ENCODE results near the gene BMPR1A.

DNA sequence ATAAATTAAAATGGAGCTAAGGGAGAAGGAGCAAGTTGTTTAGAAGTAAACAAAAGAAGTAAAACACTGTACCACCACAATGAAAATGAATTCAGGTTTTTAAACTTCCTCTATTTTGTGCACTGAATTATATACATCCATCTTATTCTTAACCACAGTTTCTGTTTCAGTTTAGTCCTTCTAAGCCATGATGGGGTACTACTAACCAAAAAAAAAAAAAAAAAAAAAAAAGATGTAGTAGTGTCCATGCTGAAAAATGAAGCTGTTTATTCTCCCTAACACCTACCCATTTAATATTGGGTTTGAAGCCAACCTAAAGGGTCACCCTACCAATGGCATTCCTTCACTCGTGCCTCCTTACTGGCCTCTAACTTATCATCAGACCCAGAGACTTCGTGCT is 3.4 kb upstream of the BMPR1A start:
- TF ChIP-seq, protein P1, sequence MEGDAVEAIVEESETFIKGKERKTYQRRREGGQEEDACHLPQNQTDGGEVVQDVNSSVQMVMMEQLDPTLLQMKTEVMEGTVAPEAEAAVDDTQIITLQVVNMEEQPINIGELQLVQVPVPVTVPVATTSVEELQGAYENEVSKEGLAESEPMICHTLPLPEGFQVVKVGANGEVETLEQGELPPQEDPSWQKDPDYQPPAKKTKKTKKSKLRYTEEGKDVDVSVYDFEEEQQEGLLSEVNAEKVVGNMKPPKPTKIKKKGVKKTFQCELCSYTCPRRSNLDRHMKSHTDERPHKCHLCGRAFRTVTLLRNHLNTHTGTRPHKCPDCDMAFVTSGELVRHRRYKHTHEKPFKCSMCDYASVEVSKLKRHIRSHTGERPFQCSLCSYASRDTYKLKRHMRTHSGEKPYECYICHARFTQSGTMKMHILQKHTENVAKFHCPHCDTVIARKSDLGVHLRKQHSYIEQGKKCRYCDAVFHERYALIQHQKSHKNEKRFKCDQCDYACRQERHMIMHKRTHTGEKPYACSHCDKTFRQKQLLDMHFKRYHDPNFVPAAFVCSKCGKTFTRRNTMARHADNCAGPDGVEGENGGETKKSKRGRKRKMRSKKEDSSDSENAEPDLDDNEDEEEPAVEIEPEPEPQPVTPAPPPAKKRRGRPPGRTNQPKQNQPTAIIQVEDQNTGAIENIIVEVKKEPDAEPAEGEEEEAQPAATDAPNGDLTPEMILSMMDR (IDR thresholded peaks at IDR 0.05): no peak
- no peak for TF ChIP-seq ZFX (IDR thresholded peaks at IDR 0.05; ENCODE audit: borderline replicate concordance)
